HL-60 (cell line): ENCODE results near the gene GNG7.
A peak's percentile ranks its signal among the peaks of the same experiment; 100 is the strongest.

ENCODE experiments used
- DNase-seq, 2 experiments: peaks; one replicate each; pipeline ENCODE4 v3.0.0-alpha.2; 2010 to 2020; ENCODE audit warnings: low read depth in 1 of 2, low spot score in 1 of 2
- H3K27ac ChIP-seq: fragments of 250-450 bp; sonication (Bioruptor Pico); replicated peaks from 2 replicates; pipeline ENCODE4 v1.5.1; 2020; ENCODE audit warnings: mild to moderate bottlenecking, moderate library complexity
- H3K27me3 ChIP-seq: fragments of 250-450 bp; sonication (Bioruptor Pico); 2 replicates; pipeline ENCODE4 v1.5.1; 2021; ENCODE audit warnings: mild to moderate bottlenecking, moderate library complexity; ENCODE audit not compliant: insufficient read depth, poor library complexity, severe bottlenecking
- H3K4me3 ChIP-seq: replicated peaks from 2 replicates; pipeline ENCODE4 v1.5.1; 2011; ENCODE audit warnings: mild to moderate bottlenecking, control low read depth, low read length; ENCODE audit not compliant: insufficient read depth
- CTCF ChIP-seq: IDR thresholded peaks from one replicate; pipeline ENCODE4 v1.5.1; 2011; ENCODE audit warnings: low read length, control low read depth, inconsistent platforms; ENCODE audit not compliant: insufficient read depth
- GABPA ChIP-seq: IDR thresholded peaks from 2 replicates; pipeline ENCODE4 v1.6.1; 2012; ENCODE audit warnings: low read depth
- POLR2AphosphoS5 ChIP-seq: IDR thresholded peaks from 2 replicates; pipeline ENCODE4 v1.6.1; 2012; ENCODE audit warnings: low read depth
- REST ChIP-seq: IDR thresholded peaks from 2 replicates; pipeline ENCODE4 v1.6.1; 2012; ENCODE audit warnings: low read depth; ENCODE audit not compliant: insufficient replicate concordance
- SPI1 ChIP-seq: IDR thresholded peaks from 2 replicates; pipeline ENCODE4 v1.6.1; 2012; ENCODE audit warnings: low read depth, mild to moderate bottlenecking, borderline replicate concordance

GNG7 gene

GRCh38 chr19:2650515-2650914 lies 52.0 kb downstream of the GNG7 start:
- DNase-seq, result no peak
- Histone ChIP-seq H3K4me3 (no peak overlapping the region), H3K27me3 (no peaks in the 10 kb centered on the region), H3K27ac (no peak overlapping the region)
- no peak for TF ChIP-seq REST
- no peak for TF ChIP-seq CTCF

DNA sequence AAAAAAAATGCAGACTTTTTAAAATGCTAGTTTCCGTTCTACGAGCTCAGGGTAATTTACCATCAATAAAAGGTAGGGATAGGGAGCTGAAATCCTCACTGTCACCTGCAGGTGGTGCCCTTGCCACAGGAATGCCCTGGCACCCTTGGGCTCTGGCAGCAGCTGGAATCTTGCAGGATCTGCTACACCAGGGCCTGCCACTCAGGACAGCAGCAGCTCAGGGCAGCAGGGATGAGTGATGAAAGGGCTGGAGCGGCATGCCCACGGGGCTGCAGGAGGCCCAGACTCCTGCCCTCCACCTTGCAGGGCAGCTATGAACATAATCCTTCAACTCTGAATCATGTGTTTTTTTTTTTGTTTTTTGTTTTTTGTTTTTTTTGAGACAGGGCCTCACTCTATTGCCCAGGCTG lies 54.0 kb downstream of the GNG7 start:
- Histone ChIP-seq H3K27me3 (no peaks in the 10 kb centered on the region), H3K4me3 (no peak overlapping the region), H3K27ac (no peak overlapping the region)
- TF ChIP-seq REST (no peak), CTCF (peak; percentile 64)
- peak in 1 of 2 experiments; percentile 83 for DNase-seq

DNA sequence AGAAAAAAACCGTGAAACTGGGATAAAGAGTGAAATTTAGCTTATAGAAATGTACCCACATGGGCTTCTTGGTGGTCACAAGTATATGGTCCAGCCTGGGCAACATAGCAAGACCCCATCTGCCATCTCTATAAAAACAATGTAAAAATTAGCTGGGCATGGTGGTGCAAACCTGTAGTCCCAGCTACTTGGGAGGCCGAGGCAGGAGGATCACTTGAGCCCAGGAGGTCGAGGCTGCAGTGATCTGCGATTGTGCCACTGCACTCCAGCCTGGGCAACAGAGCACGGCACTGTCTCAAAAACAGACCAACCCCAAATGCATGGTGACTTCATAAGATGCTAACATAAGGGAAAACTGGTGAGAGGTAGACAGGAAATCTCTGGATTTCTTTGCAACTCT lies 54.4 kb downstream of the GNG7 start:
- no peak for DNase-seq
- H3K27ac ChIP-seq, result no peak overlapping the region
- H3K27me3 ChIP-seq, result no peaks in the 10 kb centered on the region
- TF ChIP-seq GABPA (no peak), REST (no peak), SPI1 (no peak)
- H3K4me3 ChIP-seq, result no peak overlapping the region

DNA sequence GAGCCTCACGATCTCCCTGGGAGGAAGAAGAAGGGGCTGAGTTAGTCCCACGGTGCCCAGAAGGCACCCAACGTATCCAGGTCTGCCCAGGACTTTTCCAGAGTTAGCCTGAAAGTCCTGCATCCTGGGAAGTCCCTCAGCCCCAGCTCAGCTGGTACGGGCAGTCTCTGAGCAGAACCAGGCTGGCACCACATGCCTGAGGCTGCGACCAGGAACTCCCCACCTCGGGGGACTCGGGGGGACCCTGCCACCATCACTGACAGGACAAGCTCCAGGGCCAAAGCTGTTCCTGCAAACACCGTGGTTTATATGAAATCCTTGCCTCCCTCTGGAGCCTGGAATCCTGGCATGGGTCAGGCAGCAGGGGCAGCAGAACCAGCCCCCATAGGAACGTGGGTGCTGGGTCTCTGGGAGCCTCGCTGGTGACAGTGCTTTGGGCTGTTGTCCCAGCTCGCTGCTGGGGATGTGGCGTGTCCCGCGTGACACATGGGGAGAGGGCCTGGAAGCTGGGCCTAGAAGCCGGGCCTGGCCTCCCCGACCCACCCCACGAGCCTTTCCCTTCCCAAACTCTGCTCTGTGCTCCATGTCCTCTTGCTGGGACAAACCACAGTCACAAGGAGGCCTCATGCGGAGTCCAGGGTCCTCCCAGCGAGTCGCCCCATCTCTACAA lies 55.5 kb downstream of the GNG7 start:
- TF ChIP-seq POLR2AphosphoS5 (no peak), CTCF (no peak), GABPA (no peak), SPI1 (no peak), REST (no peak)

More for the DNA sequence above, 55.5 kb downstream of the GNG7 start:
- Histone ChIP-seq H3K27ac (no peak overlapping the region), H3K27me3 (no peaks in the 10 kb centered on the region), H3K4me3 (no peak overlapping the region)
- DNase-seq, result no peak
